Muscle of leg (tissue), 11 donors: ENCODE data around the gene SMYD5. TPM values are rescaled to one million over a fixed set of nuclear protein-coding genes. Genes with fewer than 3 reads are reported as not detected.

ENCODE experiments used
- DNase-seq: peaks from one replicate; pipeline ENCODE4 v3.0.0; 2013
- H3K27ac ChIP-seq: one replicate; pipeline ENCODE4 v1.5.1; 2013; ENCODE audit warnings: mild to moderate bottlenecking, low read length, control low read depth
- H3K27me3 ChIP-seq: one replicate; pipeline ENCODE4 v1.6.1; 2013; ENCODE audit warnings: low read length; ENCODE audit not compliant: control insufficient read depth, insufficient read depth
- H3K36me3 ChIP-seq: one replicate; pipeline ENCODE4 v1.6.1; 2013; ENCODE audit warnings: low read length; ENCODE audit not compliant: control insufficient read depth, insufficient read depth
- H3K4me1 ChIP-seq: one replicate; pipeline ENCODE4 v1.6.1; 2013; ENCODE audit warnings: low read length; ENCODE audit not compliant: control insufficient read depth, insufficient read depth
- H3K4me3 ChIP-seq: one replicate; pipeline ENCODE4 v1.5.1; 2013; ENCODE audit warnings: low read length, control low read depth
- H3K9me3 ChIP-seq: replicated peaks from 2 replicates; pipeline ENCODE4 v1.6.1; 2013; ENCODE audit warnings: low read depth, low read length; ENCODE audit not compliant: control insufficient read depth
- WGBS: methylation state at CpG from one replicate; pipeline ENCODE4 v1.1.5; 2013; ENCODE audit warnings: missing lambda C conversion rate; ENCODE audit not compliant: insufficient coverage; 5-methylcytosine and 5-hydroxymethylcytosine counted together
- polyA plus RNA-seq, 8 donors: library from polyadenylated mRNA; unstranded; fragments of 120-200 nt; gene quantifications; one replicate each; pipeline versions ENCODE4 v1.2.1 to v1.2.3, GENCODE V29; 2013; ENCODE audit warnings: inconsistent platforms in 1 of 8, low replicate concordance in 1 of 8; ENCODE audit not compliant: insufficient read length in 8 of 8, insufficient read depth in 1 of 8
- total RNA-seq: library from RNA; stranded (reverse); fragments of 120-200 nt; gene quantifications from one replicate; pipeline ENCODE4 v1.2.4, GENCODE V29; 2013

SMYD5 gene
- total and polyA plus RNA-seq, 9 donors: 26.2 to 35.6 (median 29.6) TPM

GRCh38 chr2:73252238-73253027 lies 38.4 kb downstream of the SMYD5 start:
- Histone ChIP-seq H3K4me1 (no peaks in the 10 kb centered on the region), H3K36me3 (peaks cover 79% of the 10 kb centered on the region)

DNA sequence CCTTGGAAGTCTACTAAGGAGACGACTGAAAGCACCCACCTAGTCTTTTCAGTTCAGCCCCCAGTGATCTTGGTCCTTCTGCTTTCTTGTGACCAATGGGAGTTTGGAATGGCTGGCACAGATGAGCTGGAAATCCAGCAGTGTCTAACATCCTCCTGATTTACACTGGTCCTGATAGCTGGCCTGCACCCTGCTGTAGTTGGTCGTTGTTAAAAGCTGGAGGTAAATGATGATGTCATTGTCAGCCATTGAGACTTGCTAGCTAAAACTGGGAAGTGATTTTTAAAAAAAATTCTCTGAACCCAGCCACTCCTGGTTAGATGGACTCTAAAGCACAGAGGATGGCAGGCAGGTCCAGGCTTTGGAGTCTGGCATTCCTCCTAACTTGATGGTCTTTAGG lies 39.4 kb downstream of the SMYD5 start:
- Histone ChIP-seq H3K9me3 (no peaks in the 10 kb centered on the region), H3K27me3 (no peaks in the 10 kb centered on the region), H3K27ac (no peak overlapping the region), H3K4me1 (no peaks in the 10 kb centered on the region), H3K36me3 (peaks cover 71% of the 10 kb centered on the region), H3K4me3 (no peak overlapping the region)
- no peak for DNase-seq
- no CpG with 5 or more reads among the region's 2 CpGs for WGBS

More at GRCh38 chr2:73252238-73253027, 38.4 kb downstream of the SMYD5 start:
- H3K27me3 ChIP-seq: no peaks in the 10 kb centered on the region
- H3K4me3 ChIP-seq: no peak overlapping the region
- WGBS: 91% methylated on average over 10 of the region's 17 CpGs
- DNase-seq: no peak
- no peaks in the 10 kb centered on the region for H3K9me3 ChIP-seq
- H3K27ac ChIP-seq: no peak overlapping the region

- 85% methylated on average over 2 of the region's 3 CpGs for WGBS
- no peaks in the 10 kb centered on the region for H3K4me1 ChIP-seq
- H3K36me3 ChIP-seq: peaks cover 66% of the 10 kb centered on the region
- H3K27me3 ChIP-seq: no peaks in the 10 kb centered on the region
- H3K4me3 ChIP-seq: no peak overlapping the region
- DNase-seq: no peak
- H3K9me3 ChIP-seq: no peaks in the 10 kb centered on the region
- no peak overlapping the region for H3K27ac ChIP-seq
Measured at GRCh38 chr2:73253901-73254300, 39.9 kb downstream of the SMYD5 start.

DNA sequence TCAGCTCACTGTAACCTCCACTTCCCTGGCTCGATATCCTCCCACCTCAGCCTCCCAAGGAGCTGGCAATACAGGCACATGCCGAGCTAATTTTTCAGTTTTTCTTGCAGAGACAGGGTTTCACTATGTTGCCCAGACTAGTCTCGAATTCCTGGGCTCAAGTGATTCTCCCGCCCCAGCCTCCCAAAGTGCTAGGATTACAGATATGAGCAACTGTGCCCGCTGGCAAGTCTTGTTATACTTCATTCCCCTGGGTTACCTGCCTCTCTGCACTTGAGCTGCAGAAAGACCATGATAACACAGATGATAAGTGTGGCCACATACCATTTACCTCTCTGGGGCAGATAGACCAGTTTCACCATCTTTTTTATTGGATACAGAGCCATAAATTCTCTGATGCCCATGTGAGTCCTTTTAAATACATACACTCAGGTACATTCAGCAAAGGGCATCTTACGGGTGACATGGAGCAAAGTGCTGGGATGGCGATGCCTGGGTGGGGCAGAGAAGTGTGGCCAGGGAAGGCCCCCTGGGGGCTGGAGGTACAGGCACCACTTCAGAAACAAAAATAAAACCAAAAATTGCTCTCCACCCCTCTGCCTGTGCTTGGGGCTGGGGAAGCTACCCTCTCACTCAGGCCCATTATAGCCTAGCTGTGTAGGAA lies 40.4 kb downstream of the SMYD5 start:
- 86% methylated on average over 5 of the region's 7 CpGs for WGBS
- peaks cover 60% of the 10 kb centered on the region for H3K36me3 ChIP-seq

GRCh38 chr2:73255007-73255644 lies 41.1 kb downstream of the SMYD5 start:
- Histone ChIP-seq H3K36me3 (peaks cover 53% of the 10 kb centered on the region), H3K27ac (no peak overlapping the region), H3K27me3 (no peaks in the 10 kb centered on the region), H3K9me3 (no peaks in the 10 kb centered on the region), H3K4me1 (no peaks in the 10 kb centered on the region), H3K4me3 (no peak overlapping the region)
- 17% methylated on average over 1 of the region's 4 CpGs for WGBS
- no peak for DNase-seq

More for the DNA sequence above, 40.4 kb downstream of the SMYD5 start:
- Histone ChIP-seq H3K27me3 (no peaks in the 10 kb centered on the region), H3K4me1 (no peaks in the 10 kb centered on the region), H3K9me3 (no peaks in the 10 kb centered on the region), H3K27ac (no peak overlapping the region), H3K4me3 (no peak overlapping the region)
- DNase-seq: no peak

DNA sequence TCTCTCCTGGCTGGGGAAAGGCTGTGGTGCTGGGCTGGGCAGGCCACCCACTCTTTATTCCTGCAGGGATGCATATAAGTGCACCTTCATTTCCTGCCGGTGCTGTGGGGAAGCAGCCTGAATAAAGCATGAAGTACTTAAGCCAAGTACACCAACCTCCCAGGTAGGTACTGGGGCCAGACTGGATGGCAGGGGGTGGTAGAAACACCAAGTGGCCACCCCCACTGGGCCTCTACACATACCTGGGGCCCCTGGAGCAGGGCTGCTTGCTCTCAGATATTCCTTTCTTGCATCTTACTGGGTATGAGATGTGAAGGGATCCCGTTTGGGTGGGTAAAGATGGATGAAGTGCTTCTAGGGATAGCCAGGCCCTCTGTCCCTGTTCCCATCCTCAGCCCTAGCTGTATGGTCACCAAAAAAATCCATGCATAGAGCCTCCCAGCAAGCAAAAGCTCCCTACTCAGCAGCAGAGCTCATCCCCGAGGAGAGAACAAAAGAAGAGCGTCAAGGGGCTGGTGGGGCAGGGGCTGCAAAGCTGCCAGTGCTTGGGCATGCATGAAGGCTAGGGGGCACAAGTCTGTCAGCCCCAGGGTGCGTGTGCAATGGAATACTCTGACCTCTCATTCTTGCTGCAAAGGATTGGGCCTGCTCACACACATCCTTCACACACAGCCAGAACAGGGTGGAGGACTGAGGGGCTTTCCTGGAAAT lies 42.0 kb downstream of the SMYD5 start:
- DNase-seq: no peak
- no CpG with 5 or more reads among the region's 5 CpGs for WGBS
- Histone ChIP-seq H3K4me1 (no peaks in the 10 kb centered on the region), H3K36me3 (peaks cover 44% of the 10 kb centered on the region), H3K9me3 (no peaks in the 10 kb centered on the region), H3K4me3 (no peak overlapping the region), H3K27me3 (peaks cover 2% of the 10 kb centered on the region), H3K27ac (no peak overlapping the region)

- 40% methylated on average over 1 of the region's 1 CpG for WGBS
- no peaks in the 10 kb centered on the region for H3K9me3 ChIP-seq
Measured at GRCh38 chr2:73256618-73256922, 42.5 kb downstream of the SMYD5 start.

DNA sequence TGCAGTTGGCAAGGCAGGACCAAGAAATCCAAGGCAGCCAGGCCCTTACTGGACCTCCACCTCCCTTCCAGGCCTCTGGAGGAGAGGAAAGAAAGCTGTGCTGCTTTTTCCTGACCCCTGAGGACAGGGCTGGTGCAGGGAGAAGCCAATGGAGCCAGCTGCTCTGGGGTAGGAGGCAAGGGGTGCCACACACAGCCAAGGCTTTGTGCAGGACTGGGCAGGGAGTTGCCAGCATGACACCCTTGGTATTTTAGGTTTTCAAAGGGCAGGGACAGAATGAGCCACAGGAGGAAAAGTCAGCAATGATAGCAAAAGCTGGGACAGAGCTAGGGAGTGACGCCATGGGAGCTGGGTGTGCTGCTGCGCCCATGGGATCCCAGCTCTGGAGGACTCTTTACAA lies 43.0 kb downstream of the SMYD5 start:
- no peak overlapping the region for H3K27ac ChIP-seq
- DNase-seq: no peak
- no peak overlapping the region for H3K4me3 ChIP-seq
- no peaks in the 10 kb centered on the region for H3K9me3 ChIP-seq
- peaks cover 2% of the 10 kb centered on the region for H3K27me3 ChIP-seq
- no peaks in the 10 kb centered on the region for H3K4me1 ChIP-seq
- 86% methylated on average over 2 of the region's 2 CpGs for WGBS
- peaks cover 35% of the 10 kb centered on the region for H3K36me3 ChIP-seq

More at GRCh38 chr2:73256618-73256922, 42.5 kb downstream of the SMYD5 start:
- H3K27me3 ChIP-seq: peaks cover 2% of the 10 kb centered on the region
- H3K27ac ChIP-seq: no peak overlapping the region
- H3K4me1 ChIP-seq: no peaks in the 10 kb centered on the region
- no peak overlapping the region for H3K4me3 ChIP-seq
- peaks cover 39% of the 10 kb centered on the region for H3K36me3 ChIP-seq
- no peak for DNase-seq

GRCh38 chr2:73257425-73258125 lies 43.5 kb downstream of the SMYD5 start:
- no peaks in the 10 kb centered on the region for H3K9me3 ChIP-seq
- peaks cover 2% of the 10 kb centered on the region for H3K27me3 ChIP-seq
- 88% methylated on average over 6 of the region's 10 CpGs for WGBS
- H3K36me3 ChIP-seq: peaks cover 30% of the 10 kb centered on the region
- H3K4me3 ChIP-seq: no peak overlapping the region
- H3K27ac ChIP-seq: no peak overlapping the region
- peak; percentile 27 for DNase-seq
- no peaks in the 10 kb centered on the region for H3K4me1 ChIP-seq
